ENCODE measurements around the gene SRRM3.
A peak's percentile ranks its signal among the peaks of the same experiment; 100 is the strongest.

- TF ChIP-seq POLR2A (IDR thresholded peaks at IDR 0.05; ENCODE audit: low read depth, low read length) (no peak), TAF1 (IDR thresholded peaks at IDR 0.05; ENCODE audit: low read depth, low read length) (no peak), POLR2AphosphoS5 (IDR thresholded peaks at IDR 0.05; ENCODE audit: low read depth, low read length) (no peak), POU2F2 (IDR thresholded peaks at IDR 0.05; ENCODE audit: low read depth, low read length) (no peak), PAX5 (IDR thresholded peaks at IDR 0.05; ENCODE audit: insufficient read depth, low read length, severe bottlenecking) (no peak), SPI1 (IDR thresholded peaks at IDR 0.05; ENCODE audit: low read depth, low read length) (0 out of 2 replicates have a peak, but pooled peaks have one; percentile 7)
Observed at GRCh38 chr7:76303202-76304147, 101.8 kb downstream of the SRRM3 start.

Data from GM12891 (cell line).